Omental fat pad (tissue), 4 donors: ENCODE data around the gene ADAMTS16. TPM values are rescaled to one million over a fixed set of nuclear protein-coding genes. Genes with fewer than 3 reads are reported as not detected.

Experiments
- ATAC-seq: fragments of 150-250 bp; one replicate; pipeline ENCODE4 v1.9.1; 2016; ENCODE audit warnings: mild to moderate bottlenecking, moderate library complexity; ENCODE audit not compliant: low FRiP score
- DNase-seq: peaks from one replicate; pipeline ENCODE4 v3.0.0-alpha.2; 2019; ENCODE audit warnings: low spot score
- CTCF ChIP-seq, 3 donors: fragments of 450-650 bp; IDR thresholded peaks; one replicate each; pipeline ENCODE4 v1.5.1; 2016 to 2017; ENCODE audit warnings: antibody characterized with exemption in 3 of 3, mild to moderate bottlenecking in 3 of 3, moderate library complexity in 2 of 3
- total RNA-seq, 4 donors: library from RNA; depleted of rRNA; stranded (reverse); fragments of >200 nt; gene quantifications; one replicate each; pipeline ENCODE4 v1.1.0, GENCODE V29; 2016

ADAMTS16 gene
- total RNA-seq, 4 donors from 2014 or later = 0.50 to 1.9 (median 1.3) TPM

DNA sequence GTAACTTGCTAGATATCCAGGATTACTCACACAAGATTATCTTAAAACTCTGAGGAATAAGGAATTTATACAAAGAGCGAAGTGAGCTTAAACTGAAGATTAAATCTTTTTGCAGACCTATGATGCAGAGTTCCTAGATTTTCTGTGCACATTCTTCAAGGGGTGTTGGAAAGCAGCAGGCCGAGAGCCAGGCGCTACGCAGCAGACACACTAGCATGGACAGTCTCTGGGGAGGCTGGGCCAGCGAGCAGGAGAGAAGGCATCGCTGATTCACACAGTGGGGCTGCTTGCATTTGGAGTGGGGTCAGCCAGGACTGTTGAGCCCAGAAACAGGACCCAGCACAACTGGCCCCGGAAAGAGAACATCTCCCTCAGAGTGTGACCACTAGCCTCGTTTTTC lies 136.3 kb downstream of the ADAMTS16 start:
- DNase-seq (no peak), ATAC-seq (no peak)
- no peak for TF ChIP-seq CTCF (IDR thresholded peaks at IDR 0.05)

DNA sequence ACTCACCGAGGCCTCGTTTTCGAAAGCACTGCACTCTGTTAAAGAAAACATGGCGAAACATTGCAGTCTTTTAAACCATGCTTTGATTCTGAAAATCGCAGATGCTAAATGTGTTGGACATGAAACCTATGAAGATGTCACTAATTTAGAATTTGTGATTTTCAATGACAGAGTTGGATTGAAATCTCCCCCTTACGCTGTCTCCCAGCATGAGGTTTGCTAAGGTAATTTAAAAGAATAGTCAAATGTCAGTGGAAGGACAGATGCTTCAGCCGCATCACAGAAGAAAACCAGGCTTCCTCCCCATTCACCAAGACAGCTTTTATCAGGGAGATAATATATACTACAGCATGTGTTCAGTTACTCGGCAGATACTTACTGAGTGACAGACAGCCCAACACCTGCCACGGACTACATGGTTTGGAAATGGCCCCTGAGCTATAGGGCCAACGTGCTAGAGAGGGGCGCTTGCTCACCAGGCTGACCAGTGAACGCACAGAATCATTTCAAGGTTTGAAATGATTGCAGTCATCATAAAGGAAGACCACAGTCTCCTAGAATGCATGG lies 136.9 kb downstream of the ADAMTS16 start:
- TF ChIP-seq CTCF (IDR thresholded peaks at IDR 0.05) = no peak
- no peak for ATAC-seq
- DNase-seq = no peak

DNA sequence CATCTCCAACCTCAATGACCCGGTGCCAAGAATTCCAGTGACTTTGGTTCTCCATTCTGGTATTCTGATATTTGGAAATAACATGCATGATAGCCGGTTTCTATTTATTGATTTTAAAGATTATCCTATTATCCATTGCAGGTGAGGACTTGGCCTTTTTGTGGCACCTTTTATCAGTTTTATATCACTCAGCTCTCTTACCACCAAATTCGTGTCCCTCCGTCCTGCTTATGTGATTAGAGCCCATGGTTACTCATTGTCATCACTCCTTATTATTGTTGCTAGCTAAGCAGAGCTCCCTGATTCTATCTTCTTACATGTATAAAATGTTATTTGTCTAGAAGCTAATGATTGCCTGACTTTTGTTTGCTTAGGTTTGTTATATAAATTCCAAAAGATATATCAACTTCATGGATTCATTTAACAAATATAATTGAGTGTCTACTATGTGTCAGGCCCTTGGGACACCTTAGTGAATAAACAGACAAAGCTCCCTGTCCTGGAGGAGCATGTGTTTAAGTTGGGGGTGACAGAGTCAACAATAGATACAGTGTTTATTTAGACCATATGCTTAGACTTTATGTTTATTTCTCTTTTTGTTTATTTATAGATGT lies 138.2 kb downstream of the ADAMTS16 start:
- TF ChIP-seq CTCF (IDR thresholded peaks at IDR 0.05) = no peak
- ATAC-seq (no peak), DNase-seq (no peak)

DNA sequence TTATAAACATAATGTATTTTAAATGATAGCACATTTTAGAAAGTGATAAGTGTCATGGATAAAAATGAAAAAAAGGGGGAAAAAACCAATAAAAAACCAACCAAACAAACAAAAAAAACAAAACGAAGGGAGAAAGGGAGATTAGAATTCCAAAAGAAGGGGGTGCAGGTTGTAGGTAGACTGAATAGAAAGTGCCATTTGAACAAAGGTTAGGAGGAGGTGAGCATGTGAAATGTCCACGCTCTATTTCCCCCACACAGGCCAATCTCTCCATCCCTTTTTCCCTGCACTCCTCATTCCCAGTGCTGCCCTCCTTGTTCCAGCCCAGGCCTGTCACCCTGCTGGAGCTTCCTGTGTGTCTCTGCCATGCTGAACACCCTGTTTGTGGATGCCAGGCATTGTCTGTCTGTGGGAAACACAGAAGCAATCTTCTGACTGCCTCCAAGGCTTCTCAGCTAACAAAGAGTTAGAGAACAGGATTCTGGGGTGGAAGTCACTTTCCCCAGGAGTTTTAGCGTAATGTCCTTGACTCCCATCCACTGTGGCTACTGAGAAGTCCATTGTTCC lies 138.8 kb downstream of the ADAMTS16 start:
- no peak for ATAC-seq
- TF ChIP-seq CTCF (IDR thresholded peaks at IDR 0.05) = no peak
- no peak for DNase-seq

DNA sequence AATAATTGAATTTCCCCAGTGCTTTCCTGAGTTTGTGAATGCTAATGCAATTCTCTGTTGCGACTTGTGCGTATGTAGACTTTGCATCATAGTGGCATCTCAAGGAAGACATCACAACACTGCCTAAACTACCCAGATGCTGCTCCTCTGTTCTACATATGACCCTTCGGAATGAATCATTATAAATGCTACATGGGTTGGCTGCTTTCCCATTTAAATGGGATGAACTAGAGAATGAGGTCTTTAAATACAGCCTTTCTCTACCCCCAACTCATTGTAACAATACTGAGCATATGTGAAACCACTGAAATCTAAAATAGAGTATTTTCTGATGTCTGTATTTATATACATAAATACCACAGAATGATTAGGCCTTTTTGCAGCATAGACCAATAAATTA lies 145.8 kb downstream of the ADAMTS16 start:
- DNase-seq (no peak), ATAC-seq (no peak)
- no peak for TF ChIP-seq CTCF (IDR thresholded peaks at IDR 0.05)

- ATAC-seq = no peak
- DNase-seq = no peak
- no peak for TF ChIP-seq CTCF (IDR thresholded peaks at IDR 0.05)
Measured at GRCh38 chr5:5287419-5287818, 147.3 kb downstream of the ADAMTS16 start.

DNA sequence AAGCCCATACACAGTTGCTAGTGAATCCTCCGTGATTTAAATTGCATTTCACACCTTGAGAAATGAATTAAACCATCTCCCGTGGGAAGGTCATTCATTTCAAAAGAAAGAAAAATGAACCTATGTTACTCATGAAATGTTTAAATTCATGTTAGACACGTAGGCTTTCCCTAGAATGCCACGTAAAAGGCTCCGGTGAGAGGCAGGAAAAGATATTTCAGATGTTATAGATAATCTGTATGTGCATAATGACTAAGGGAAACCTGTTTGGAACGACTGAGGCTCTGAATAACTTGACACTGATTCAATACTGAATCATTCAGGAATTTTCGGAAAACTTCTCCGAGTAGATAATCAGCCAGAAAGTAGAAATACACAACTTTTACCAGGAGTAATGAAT lies 148.1 kb downstream of the ADAMTS16 start:
- ATAC-seq (no peak), DNase-seq (no peak)
- TF ChIP-seq CTCF (IDR thresholded peaks at IDR 0.05) = no peak
